NCI-H2081 treated with DMSO at 0.1 percent for 48 hours (cell line): Measurements from ENCODE around the gene C1QTNF1.
A peak's percentile ranks its signal among the peaks of the same experiment; 100 is the strongest.

Source experiments
- DNase-seq: peaks from one replicate; lab custom pipeline; 2025; lab: John Stamatoyannopoulos, UW

C1QTNF1 gene

DNA sequence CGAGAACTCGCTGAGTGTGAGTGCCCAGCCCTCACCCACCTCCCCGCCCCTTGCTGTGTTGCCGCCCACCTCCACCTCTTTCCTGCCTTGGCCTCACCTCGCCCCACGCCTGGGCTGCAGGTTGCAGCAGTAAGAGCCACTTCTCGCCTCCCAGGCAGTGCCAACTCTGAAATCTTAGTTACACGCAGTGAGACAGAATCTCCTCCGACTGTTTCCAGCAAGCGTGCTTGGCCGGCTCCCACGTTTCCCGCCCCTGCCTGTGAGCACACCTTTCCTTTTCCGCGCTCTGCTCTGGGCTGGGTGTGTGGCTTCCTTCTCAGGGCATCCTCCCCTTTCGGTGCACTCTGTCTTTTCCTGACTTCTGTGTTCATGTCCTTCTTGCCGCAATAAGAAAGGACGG lies 56.4 kb downstream of the C1QTNF1 start:
- DNase-seq: no peak

DNA sequence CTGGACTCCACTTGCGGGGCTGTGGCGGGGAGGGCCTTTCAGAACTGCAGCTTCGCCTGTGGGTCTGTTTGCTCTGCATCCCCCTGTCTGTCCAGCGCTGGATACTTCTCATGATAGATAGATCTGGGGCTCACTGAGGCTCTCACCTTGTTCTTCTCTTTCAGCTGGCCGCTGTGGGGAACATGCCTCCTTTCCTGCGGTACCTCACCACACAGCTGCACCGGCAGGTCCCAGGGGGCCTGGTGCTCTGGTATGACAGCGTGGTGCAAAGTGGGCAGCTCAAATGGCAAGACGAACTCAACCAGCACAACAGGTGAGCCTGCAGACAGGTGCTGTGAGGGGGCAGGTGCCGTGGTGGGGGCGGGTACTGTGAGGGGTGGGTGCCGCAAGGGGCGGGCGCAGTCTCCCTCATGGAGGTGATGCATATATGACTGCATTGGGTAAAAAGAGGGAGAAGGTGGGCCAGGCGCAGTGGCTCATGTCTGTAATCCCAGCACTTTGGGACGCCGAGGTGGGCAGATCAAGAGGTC lies 56.9 kb downstream of the C1QTNF1 start:
- DNase-seq: no peak

DNA sequence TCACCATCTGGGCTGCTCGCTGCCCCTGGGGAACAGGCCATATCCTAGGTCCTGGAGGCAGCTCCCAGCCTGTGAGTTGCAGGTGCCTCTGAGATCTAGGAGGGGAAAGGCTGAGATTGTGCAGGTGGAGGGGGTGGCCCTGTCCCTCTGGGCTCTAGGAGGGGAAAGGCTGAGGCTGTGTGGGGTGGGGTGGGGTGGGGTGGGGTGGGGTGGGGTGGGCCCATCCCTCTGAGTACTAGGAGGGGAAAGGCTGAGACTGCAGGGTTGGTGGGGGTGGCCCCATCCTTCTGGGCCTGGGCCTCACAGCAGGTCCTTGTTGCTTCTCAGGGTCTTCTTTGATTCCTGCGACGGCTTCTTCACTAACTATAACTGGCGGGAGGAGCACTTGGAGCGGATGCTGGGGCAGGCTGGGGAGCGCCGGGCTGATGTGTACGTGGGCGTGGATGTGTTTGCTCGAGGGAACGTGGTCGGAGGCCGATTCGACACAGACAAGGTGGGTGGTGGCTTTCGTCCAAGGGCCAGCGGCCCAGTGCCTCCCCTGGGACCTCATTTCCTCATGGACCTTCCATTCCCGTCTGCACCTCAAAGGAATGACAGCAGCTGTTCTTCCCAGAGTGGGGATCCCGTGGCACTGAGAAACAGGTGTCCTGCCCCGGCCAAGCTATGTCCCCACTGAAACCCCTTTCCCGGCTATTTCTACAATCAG lies 57.8 kb downstream of the C1QTNF1 start:
- no peak for DNase-seq

GRCh38 chr17:79082311-79083190 lies 58.6 kb downstream of the C1QTNF1 start:
- no peak for DNase-seq

- DNase-seq: no peak
These were observed 59.4 kb downstream of the C1QTNF1 start for GRCh38 chr17:79083191-79083971.

DNA sequence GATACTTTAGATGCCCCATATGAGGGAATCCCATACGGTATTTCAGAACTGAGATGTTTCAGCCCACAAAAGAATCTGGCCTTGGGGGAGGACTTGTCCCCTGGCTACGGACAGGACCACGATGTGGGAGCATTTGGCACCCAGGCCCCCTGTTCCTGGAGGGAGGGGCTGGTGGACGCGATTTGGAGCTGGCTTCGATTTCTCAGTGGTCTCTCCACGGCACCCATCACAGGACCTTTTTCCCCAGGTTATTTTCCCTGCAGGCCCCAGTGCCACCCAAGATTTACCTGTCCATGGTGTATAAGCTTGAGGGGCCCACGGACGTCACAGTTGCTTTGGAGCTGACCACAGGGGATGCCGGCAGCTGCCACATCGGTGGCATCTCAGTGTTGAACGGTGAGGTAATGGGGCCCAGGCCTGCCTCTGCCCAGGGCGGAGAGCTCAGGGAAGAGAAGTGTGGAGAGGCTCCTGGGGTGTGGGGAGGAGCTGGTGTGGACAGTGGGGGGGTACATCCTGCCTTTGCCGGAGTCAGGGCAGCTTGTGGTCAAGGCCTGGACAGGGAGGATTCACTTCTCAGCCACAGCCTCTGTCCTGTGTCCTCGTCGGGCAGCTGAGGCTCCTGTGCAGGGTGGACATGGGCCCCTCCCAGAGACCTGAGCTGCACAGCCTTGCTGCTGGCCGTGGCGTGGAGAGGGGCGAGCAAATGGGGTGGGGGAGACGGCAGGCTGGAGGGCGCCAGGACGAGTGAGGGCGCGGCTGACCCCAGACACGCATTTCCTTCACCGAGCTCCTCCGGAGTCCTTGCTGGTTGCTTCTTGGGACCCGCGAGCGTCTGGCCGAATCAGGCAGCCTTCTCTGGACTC lies 60.6 kb downstream of the C1QTNF1 start:
- DNase-seq: no peak

- no peak for DNase-seq
These were observed 61.4 kb downstream of the C1QTNF1 start for GRCh38 chr17:79085154-79085920.

- DNase-seq: no peak
These were observed 62.1 kb downstream of the C1QTNF1 start for GRCh38 chr17:79085921-79086551.

- DNase-seq: no peak
These were observed 62.8 kb downstream of the C1QTNF1 start for GRCh38 chr17:79086609-79087427.

- peak; percentile 24 for DNase-seq
These were observed 63.6 kb downstream of the C1QTNF1 start for GRCh38 chr17:79087428-79088143.

- DNase-seq: no peak
These were observed 64.5 kb downstream of the C1QTNF1 start for GRCh38 chr17:79088247-79088996.

DNA sequence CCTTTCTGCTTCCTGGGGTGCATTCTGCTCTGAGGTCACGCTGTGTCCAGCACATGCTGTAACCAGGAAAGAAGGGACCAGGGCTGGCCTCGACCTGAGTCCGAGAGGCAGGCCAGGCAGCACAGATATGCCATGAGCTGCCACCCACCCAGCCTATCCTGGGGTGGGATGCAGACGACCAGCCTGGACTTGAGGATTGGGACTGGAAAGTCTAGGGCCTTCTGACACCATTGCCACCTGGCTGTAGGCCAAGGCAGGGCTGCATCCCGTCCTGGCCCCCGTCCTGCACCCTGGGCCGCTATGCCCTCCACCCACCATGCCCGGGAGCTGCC lies 65.0 kb downstream of the C1QTNF1 start:
- no peak for DNase-seq

DNA sequence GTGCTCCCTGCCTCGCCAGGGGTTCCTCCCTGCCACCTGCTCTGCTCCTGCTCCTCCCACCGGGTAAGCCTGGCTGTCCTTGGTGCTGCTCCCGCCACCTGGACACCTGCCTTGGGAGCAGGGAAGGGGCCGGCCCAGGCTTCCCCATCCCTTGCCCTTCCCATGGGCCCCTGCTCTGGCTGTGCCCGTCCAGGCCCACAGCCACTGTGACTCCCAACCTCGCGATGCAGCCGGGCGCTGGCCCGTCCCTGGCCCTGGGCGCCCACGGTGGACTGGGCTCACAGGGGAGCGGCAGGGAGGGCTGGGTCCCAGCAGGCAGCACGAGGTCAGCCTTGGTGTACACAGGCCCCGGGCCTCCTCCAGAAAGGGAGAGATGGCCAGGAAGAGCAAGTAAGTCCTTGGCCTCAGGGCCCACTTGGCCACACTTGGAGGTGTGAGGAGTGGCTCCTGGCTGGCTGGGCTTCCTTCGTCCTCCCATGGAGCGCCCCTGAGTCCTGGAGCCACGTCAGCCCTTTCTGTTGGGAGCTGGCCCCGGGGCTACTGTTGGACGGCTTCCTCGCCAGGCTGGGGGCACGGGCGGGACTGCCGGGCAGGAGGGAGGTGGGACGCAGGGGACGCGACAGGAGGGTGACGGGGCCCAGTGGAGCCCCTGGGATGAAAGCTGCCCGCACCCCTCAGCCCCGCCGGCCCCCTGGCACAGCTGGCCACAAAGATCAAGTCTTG lies 65.9 kb downstream of the C1QTNF1 start:
- no peak for DNase-seq

DNA sequence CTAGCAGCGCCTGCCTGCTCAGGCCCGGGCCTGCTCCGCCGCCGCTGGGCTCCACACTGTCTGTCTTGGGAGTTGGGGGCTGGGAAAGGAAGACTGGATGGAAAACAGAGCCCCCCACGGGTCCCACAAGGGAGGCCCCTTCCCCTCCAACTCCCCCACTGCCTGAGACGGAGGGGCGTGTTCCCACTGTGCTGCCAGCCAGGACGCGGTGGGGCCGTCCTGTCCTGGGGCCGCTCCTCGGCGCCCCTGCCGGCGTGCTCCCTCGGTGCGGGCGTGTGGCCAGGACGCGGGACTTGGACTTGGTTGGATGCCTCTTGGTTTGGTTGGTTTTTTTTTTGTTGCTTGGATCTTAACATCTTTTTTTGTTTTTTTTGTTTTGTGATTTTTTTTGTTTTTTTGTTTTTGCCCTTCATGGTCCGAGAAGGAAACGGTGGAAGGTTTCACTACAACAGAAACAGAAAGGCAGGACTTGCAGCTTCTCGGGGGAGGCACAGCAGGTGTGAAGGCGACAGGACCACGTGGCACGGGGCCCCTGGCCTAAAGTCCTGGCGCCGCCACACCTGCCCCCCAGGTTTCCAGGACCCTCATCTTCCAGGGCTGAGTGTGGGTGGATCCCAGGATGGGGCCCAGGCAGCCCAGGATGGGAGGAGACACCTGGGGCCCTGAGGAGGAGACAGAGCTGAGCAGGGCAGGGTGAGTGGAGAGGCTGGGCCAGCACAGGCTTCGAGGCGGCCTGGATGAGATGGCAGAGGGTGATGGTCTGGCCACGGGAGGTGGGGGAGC lies 66.7 kb downstream of the C1QTNF1 start:
- DNase-seq: no peak

- no peak for DNase-seq
These were observed 67.3 kb downstream of the C1QTNF1 start for GRCh38 chr17:79091226-79091670.

DNA sequence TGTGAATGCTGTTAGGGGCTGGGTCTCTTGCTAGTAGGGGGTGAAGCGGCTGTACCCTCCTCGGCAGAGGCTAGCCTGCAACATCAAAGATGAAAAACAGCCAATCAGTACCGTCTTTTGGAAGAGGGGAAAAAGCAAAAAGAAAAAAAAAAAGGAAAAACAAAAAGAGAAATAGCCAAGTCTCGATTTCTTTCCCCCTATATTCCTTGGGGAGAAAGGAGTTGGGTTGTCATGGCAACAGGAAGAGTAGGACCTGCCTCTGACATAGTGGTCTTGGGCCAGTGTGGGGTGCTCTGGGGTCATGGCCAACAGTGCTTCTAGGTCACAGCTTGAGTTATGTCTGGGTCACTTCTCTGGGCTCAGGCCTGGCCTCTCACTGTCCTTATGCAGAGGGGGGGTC lies 68.6 kb downstream of the C1QTNF1 start:
- DNase-seq: no peak
